T-helper 2 cell treated with Interferon-gamma antibody and Interleukin-4, amounts not matched to agents 5 μg/mL and 100 μg/mL, for 36 hours (primary cell): ENCODE data around the gene MUCL3.
A peak's percentile ranks its signal among the peaks of the same experiment; 100 is the strongest.
"Not testable (repeated sequence)": the region's sequence is repeated elsewhere in the genome, so short reads cannot be mapped to it uniquely, and the experiment has no call there.

Experiments used
- DNase-seq: peaks from one replicate; pipeline ENCODE4 v3.0.0; 2021; ENCODE audit warnings: low spot score
- H3K27ac Mint-ChIP-seq: one replicate; pipeline ENCODE4 v1.8.0; 2021; ENCODE audit warnings: mild to moderate bottlenecking, mixed read lengths
- H3K27me3 Mint-ChIP-seq: one replicate; pipeline ENCODE4 v1.8.0; 2021; ENCODE audit warnings: low read depth, mixed read lengths
- H3K36me3 Mint-ChIP-seq: one replicate; pipeline ENCODE4 v1.8.0; 2021; ENCODE audit warnings: low read depth, mixed read lengths
- H3K4me1 Mint-ChIP-seq: one replicate; pipeline ENCODE4 v1.8.0; 2021; ENCODE audit warnings: low read depth, mixed read lengths
- H3K4me3 Mint-ChIP-seq: one replicate; pipeline ENCODE4 v1.8.0; 2022; ENCODE audit warnings: mild to moderate bottlenecking, moderate library complexity, mixed read lengths
- H3K9me3 Mint-ChIP-seq: one replicate; pipeline ENCODE4 v1.8.0; 2021; ENCODE audit warnings: mixed read lengths

MUCL3 gene

DNA sequence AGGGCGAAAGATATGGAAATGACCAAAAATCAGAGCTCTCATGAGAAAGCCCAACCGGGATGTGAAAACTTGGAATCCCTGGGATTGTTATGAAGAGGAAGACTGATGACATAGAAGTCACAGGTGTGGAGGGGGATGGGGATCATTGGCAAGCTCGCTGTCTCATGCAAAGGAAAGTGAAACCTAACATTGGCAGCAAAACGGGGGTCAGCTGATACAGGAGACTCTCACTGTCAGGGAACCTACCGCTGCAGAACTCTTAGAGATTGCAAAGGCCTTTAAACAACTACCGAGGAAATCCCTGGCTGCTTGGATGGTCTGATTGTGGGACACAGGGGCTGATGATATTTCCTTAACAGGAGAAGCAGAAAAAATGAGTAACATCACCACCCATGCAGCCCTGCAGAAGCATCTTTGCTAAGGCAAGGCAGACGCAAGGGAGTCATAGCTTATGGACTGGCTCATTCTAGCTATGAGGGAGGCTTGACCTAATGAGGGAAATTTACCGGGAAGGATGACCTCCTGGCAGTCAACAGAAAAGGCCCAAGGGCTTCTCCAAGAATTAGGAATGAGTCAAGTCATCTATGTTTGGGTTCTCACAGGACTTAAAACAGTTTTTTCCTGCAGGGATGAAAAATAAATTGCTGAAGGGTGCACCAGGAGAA, 49.8 kb downstream of the MUCL3 start:
- H3K4me1 Mint-ChIP-seq = peaks cover 12% of the 10 kb centered on the region
- no peak for DNase-seq
- H3K36me3 Mint-ChIP-seq = no peaks in the 10 kb centered on the region
- H3K9me3 Mint-ChIP-seq = no peaks in the 10 kb centered on the region
- peak overlapping the region; percentile 79 for H3K27ac Mint-ChIP-seq
- H3K27me3 Mint-ChIP-seq = no peaks in the 10 kb centered on the region
- H3K4me3 Mint-ChIP-seq = peak overlapping the region; percentile 76

DNA sequence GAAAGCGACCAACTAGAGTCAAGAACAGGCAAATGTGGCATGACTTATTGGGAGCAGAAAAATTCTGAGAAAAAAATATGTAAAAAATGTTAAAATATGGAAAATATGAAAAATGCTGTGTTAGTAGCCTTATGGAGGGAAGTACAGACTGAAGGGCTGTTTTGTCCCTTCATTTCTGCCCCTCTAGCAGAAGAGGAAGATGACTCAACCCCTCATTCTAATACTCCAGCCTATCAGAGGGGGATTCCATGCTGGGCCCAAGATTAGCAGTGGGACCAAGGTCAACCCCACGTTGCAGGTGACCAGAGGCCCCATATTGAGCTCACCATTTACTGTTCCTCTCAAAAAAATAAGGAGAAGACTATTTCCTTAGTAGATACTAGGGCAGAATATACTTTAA, 51.1 kb downstream of the MUCL3 start:
- Mint-ChIP-seq H3K27me3 (no peaks in the 10 kb centered on the region), H3K27ac (no peak overlapping the region), H3K9me3 (no peaks in the 10 kb centered on the region), H3K4me1 (peaks cover 12% of the 10 kb centered on the region), H3K36me3 (no peaks in the 10 kb centered on the region), H3K4me3 (no peak overlapping the region)
- no peak for DNase-seq

- Mint-ChIP-seq H3K27me3 (no peaks in the 10 kb centered on the region), H3K4me1 (peaks cover 5% of the 10 kb centered on the region), H3K36me3 (no peaks in the 10 kb centered on the region), H3K4me3 (no peak overlapping the region), H3K27ac (no peak overlapping the region), H3K9me3 (no peaks in the 10 kb centered on the region)
- no peak for DNase-seq
Measured at GRCh38 chr6:30997301-30997700, 56.5 kb downstream of the MUCL3 start.

DNA sequence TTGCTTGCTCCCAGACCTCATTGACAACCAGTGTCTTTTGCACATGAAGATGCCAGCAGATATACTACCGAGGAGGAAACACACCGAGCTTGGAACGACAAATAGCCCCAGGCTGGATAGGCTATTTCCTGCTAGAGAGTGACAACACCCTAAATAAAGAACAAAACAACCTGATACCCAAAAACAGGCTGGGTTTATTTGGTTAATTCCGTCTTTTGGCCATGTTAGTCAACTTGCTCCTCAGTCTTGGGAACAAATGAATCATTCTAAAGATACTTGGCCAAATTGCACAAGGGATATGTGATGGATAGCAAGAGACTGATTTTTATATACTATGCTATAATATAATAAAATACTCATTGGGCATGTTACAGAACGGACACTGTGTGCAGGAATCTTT, 58.0 kb downstream of the MUCL3 start:
- Mint-ChIP-seq H3K4me1 (peaks cover 5% of the 10 kb centered on the region), H3K36me3 (no peaks in the 10 kb centered on the region), H3K27ac (no peak overlapping the region), H3K4me3 (no peak overlapping the region), H3K9me3 (no peaks in the 10 kb centered on the region), H3K27me3 (no peaks in the 10 kb centered on the region)
- DNase-seq = no peak

GRCh38 chr6:31000067-31000860, 59.5 kb downstream of the MUCL3 start:
- not testable (repeated sequence) for DNase-seq, H3K9me3 Mint-ChIP-seq, H3K27ac Mint-ChIP-seq, H3K4me1 Mint-ChIP-seq, H3K27me3 Mint-ChIP-seq, H3K4me3 Mint-ChIP-seq, H3K36me3 Mint-ChIP-seq

- peaks cover 7% of the 10 kb centered on the region for H3K27me3 Mint-ChIP-seq
- no peaks in the 10 kb centered on the region for H3K9me3 Mint-ChIP-seq
- no peaks in the 10 kb centered on the region for H3K36me3 Mint-ChIP-seq
- H3K4me3 Mint-ChIP-seq = no peak overlapping the region
- no peak overlapping the region for H3K27ac Mint-ChIP-seq
- peaks cover 6% of the 10 kb centered on the region for H3K4me1 Mint-ChIP-seq
- DNase-seq = no peak
Measured at GRCh38 chr6:31001281-31001888, 60.6 kb downstream of the MUCL3 start.

- no peak overlapping the region for H3K27ac Mint-ChIP-seq
- no peaks in the 10 kb centered on the region for H3K9me3 Mint-ChIP-seq
- no peak overlapping the region for H3K4me3 Mint-ChIP-seq
- no peak for DNase-seq
- H3K4me1 Mint-ChIP-seq = peaks cover 6% of the 10 kb centered on the region
- peaks cover 12% of the 10 kb centered on the region for H3K27me3 Mint-ChIP-seq
- H3K36me3 Mint-ChIP-seq = no peaks in the 10 kb centered on the region
Measured at GRCh38 chr6:31002471-31002870, 61.7 kb downstream of the MUCL3 start.
